ENCODE data around the gene SH3TC1.

Gene SH3TC1

DNA sequence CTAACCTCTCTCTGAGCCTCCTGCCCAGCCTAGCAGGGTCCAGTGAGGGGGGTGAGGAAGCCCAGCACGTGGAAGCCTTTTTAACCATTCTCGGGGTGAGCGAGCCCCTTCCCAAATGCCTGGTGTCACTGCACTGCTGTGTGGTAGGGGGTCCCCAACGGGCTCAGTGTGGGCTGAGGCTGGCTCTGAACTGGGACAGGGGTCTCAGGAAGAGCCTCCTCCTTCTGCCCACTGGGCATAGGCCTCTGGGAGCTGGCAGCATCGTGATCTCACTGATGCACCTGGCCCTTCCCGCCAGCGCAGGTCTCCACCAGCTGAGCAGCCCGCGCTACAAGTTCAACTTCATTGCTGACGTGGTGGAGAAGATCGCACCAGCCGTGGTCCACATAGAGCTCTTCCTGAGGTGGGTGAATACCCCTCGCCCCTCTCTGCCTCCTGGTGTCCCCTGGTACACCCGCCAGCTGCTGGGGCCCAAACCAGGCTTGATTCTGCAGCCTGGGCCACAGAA is 83.1 kb downstream of the SH3TC1 start:
- TF ChIP-seq CTCF (conservative IDR thresholded peaks at IDR 0.05; ENCODE audit: low read length) = no peak
- no peak for TF ChIP-seq EZH2phosphoT487 (IDR thresholded peaks at IDR 0.05; ENCODE audit: borderline replicate concordance)
- Histone ChIP-seq H3K4me3 (ENCODE audit: low read length, poor library complexity, severe bottlenecking) (no peak overlapping the region), H3K79me2 (ENCODE audit: insufficient read depth, low read length) (no peaks in the 10 kb centered on the region), H2AFZ (ENCODE audit: low read length) (no peak overlapping the region), H3F3A (ENCODE audit: low read depth) (no peaks in the 10 kb centered on the region), H3K36me3 (ENCODE audit: insufficient read depth, low read length) (no peaks in the 10 kb centered on the region), H3K27me3 (ENCODE audit: insufficient read depth, low read length, poor library complexity, severe bottlenecking) (no peaks in the 10 kb centered on the region), H3K4me1 (ENCODE audit: insufficient read depth, low read length, poor library complexity, severe bottlenecking) (no peaks in the 10 kb centered on the region), H3K9me2 (replicated peaks; ENCODE audit: low read depth, low read length) (no peaks in the 10 kb centered on the region), H3K9ac (ENCODE audit: low read depth, low read length, poor library complexity, severe bottlenecking) (no peak overlapping the region), H3K9me3 (ENCODE audit: insufficient read depth, low read depth, low read length) (no peaks in the 10 kb centered on the region), H4K20me1 (ENCODE audit: insufficient read depth, low read length, poor library complexity, severe bottlenecking) (no peaks in the 10 kb centered on the region), H3K4me2 (ENCODE audit: low read depth, low read length, poor library complexity, severe bottlenecking) (no peak overlapping the region)

DNA sequence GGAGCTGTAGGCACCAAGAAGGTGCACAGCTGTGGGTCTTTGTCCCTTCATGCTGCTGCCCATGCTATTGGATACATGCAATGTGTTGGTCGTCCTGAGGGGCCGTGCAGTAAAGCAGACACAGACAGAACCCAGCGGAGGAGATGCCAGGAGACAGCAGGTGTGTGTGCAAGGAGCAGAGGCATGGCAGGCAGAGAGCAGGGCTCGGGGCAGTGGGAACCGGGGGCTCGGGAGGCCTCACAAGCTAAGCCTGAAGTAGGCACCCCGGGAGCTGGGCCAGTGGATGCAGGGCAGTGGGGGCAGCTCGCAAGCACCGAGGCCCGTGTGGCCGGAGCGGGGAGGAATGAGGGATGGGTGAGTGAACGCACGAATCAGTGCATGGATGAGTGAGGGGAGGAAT is 83.7 kb downstream of the SH3TC1 start:
- Histone ChIP-seq H3K9ac (ENCODE audit: low read depth, low read length, poor library complexity, severe bottlenecking) (no peak overlapping the region), H2AFZ (ENCODE audit: low read length) (no peak overlapping the region), H3K27me3 (ENCODE audit: insufficient read depth, low read length, poor library complexity, severe bottlenecking) (no peaks in the 10 kb centered on the region), H3K79me2 (ENCODE audit: insufficient read depth, low read length) (no peaks in the 10 kb centered on the region), H3K4me2 (ENCODE audit: low read depth, low read length, poor library complexity, severe bottlenecking) (no peak overlapping the region), H4K20me1 (ENCODE audit: insufficient read depth, low read length, poor library complexity, severe bottlenecking) (no peaks in the 10 kb centered on the region), H3F3A (ENCODE audit: low read depth) (no peaks in the 10 kb centered on the region), H3K9me3 (ENCODE audit: insufficient read depth, low read depth, low read length) (no peaks in the 10 kb centered on the region), H3K36me3 (ENCODE audit: insufficient read depth, low read length) (no peaks in the 10 kb centered on the region), H3K4me3 (ENCODE audit: low read length, poor library complexity, severe bottlenecking) (no peak overlapping the region), H3K4me1 (ENCODE audit: insufficient read depth, low read length, poor library complexity, severe bottlenecking) (no peaks in the 10 kb centered on the region), H3K9me2 (replicated peaks; ENCODE audit: low read depth, low read length) (no peaks in the 10 kb centered on the region)
- TF ChIP-seq EZH2phosphoT487 (IDR thresholded peaks at IDR 0.05; ENCODE audit: borderline replicate concordance) (no peak), CTCF (conservative IDR thresholded peaks at IDR 0.05; ENCODE audit: low read length) (no peak)

DNA sequence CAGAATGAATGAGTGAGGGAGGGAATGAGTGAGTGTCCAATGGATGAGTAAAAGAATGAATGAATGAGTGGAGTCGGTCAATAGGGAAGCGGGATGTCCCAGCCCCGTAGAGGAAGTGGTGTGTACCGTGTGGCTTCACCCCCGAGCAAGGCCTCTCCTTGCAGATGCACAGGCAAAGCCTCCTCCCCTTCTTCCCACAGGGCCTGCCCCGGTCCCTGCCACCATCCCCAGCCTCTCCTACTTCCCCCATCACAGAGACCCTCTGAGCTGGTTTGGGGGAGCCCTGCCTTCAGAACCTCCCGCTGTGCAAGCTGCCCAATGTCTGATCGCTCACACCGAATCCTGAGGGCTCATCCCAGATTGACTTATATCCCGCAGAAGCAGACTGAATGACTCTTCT is 84.1 kb downstream of the SH3TC1 start:
- Histone ChIP-seq H3K4me3 (ENCODE audit: low read length, poor library complexity, severe bottlenecking) (no peak overlapping the region), H3F3A (ENCODE audit: low read depth) (no peaks in the 10 kb centered on the region), H3K9me2 (replicated peaks; ENCODE audit: low read depth, low read length) (no peaks in the 10 kb centered on the region), H3K9me3 (ENCODE audit: insufficient read depth, low read depth, low read length) (no peaks in the 10 kb centered on the region), H3K4me1 (ENCODE audit: insufficient read depth, low read length, poor library complexity, severe bottlenecking) (no peaks in the 10 kb centered on the region), H3K27me3 (ENCODE audit: insufficient read depth, low read length, poor library complexity, severe bottlenecking) (no peaks in the 10 kb centered on the region), H4K20me1 (ENCODE audit: insufficient read depth, low read length, poor library complexity, severe bottlenecking) (no peaks in the 10 kb centered on the region), H3K4me2 (ENCODE audit: low read depth, low read length, poor library complexity, severe bottlenecking) (no peak overlapping the region), H3K9ac (ENCODE audit: low read depth, low read length, poor library complexity, severe bottlenecking) (no peak overlapping the region), H2AFZ (ENCODE audit: low read length) (no peak overlapping the region), H3K36me3 (ENCODE audit: insufficient read depth, low read length) (no peaks in the 10 kb centered on the region), H3K79me2 (ENCODE audit: insufficient read depth, low read length) (no peaks in the 10 kb centered on the region)
- no peak for TF ChIP-seq CTCF (conservative IDR thresholded peaks at IDR 0.05; ENCODE audit: low read length)
- TF ChIP-seq EZH2phosphoT487 (IDR thresholded peaks at IDR 0.05; ENCODE audit: borderline replicate concordance) = no peak
